Measurements from ENCODE around the gene ACP4.
"Not testable (repeated sequence)": the region's sequence is repeated elsewhere in the genome, so short reads cannot be mapped to it uniquely, and the experiment has no call there.

ACP4 gene

GRCh38 chr19:50777830-50778303 is 12.3 kb upstream of the ACP4 start:
- DNase-seq, result no peak

- no peak for DNase-seq
These were observed 11.2 kb upstream of the ACP4 start for GRCh38 chr19:50778906-50779430.

GRCh38 chr19:50779504-50780457 is 10.4 kb upstream of the ACP4 start:
- no peak for DNase-seq

- DNase-seq, result no peak
These were observed 9.3 kb upstream of the ACP4 start for GRCh38 chr19:50780753-50781435.

- DNase-seq, result not testable (repeated sequence)
These were observed 6.4 kb upstream of the ACP4 start for GRCh38 chr19:50783848-50784152.

GRCh38 chr19:50784710-50785109 is 5.5 kb upstream of the ACP4 start:
- no peak for DNase-seq

- DNase-seq, result no peak
These were observed 4.9 kb upstream of the ACP4 start for GRCh38 chr19:50785329-50785728.

GRCh38 chr19:50790922-50791467 is 780 bp downstream of the ACP4 start:
- DNase-seq, result no peak

GRCh38 chr19:50791594-50792271 is 1.5 kb downstream of the ACP4 start:
- DNase-seq, result no peak

GRCh38 chr19:50792272-50793250 is 2.3 kb downstream of the ACP4 start:
- DNase-seq, result no peak

GRCh38 chr19:50793558-50794065 is 3.4 kb downstream of the ACP4 start:
- DNase-seq, result no peak

GRCh38 chr19:50794074-50794875 is 4.1 kb downstream of the ACP4 start:
- peak; percentile 30 for DNase-seq

- peak; percentile 30 for DNase-seq
These were observed 4.9 kb downstream of the ACP4 start for GRCh38 chr19:50794876-50795663.

GRCh38 chr19:50795664-50796073 is 5.5 kb downstream of the ACP4 start:
- DNase-seq, result no peak

GRCh38 chr19:50796128-50796633 is 6.0 kb downstream of the ACP4 start:
- DNase-seq, result no peak

GRCh38 chr19:50796634-50797428 is 6.6 kb downstream of the ACP4 start:
- no peak for DNase-seq

GRCh38 chr19:50797429-50797780 is 7.2 kb downstream of the ACP4 start:
- DNase-seq, result no peak

GRCh38 chr19:50797781-50798658 is 7.8 kb downstream of the ACP4 start:
- no peak for DNase-seq
